Measurements from ENCODE around the gene MAD2L1BP. TPM values are rescaled to one million over a fixed set of nuclear protein-coding genes. Genes with fewer than 3 reads are reported as not detected.

The MAD2L1BP gene
- total RNA-seq, 1 donor from 2014 or later, result 19.2 TPM

DNA sequence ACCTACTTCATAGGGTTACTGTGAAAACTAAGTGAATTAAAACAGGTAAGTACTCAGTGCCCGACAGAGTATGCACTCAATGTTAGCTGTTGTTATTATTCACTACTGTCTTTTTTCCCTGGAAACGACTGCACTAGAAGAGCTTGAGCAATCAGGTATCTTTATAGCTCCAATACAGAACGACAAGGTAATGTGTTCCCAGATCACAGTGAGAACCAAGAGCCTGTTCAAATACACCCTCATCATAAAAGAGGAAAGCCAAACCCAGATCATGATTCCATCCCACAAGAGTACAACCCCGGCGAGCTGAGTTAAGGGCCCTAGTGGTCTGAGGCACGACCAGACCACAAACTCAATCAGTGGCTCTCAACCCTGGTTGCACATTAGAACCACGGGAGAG lies 42.1 kb downstream of the MAD2L1BP start:
- no peak overlapping the region for H3K4me3 ChIP-seq
- no peak for DNase-seq
- no peak for TF ChIP-seq CTCF (IDR thresholded peaks at IDR 0.05)
- no peak for ATAC-seq
- no peaks in the 10 kb centered on the region for H3K9me3 ChIP-seq
- intact Hi-C loops (cut with DNase I), result no loop called here
- H3K36me3 ChIP-seq, result peaks cover 88% of the 10 kb centered on the region
- no peaks in the 10 kb centered on the region for H3K27me3 ChIP-seq (ENCODE audit: low read depth)
- H3K27ac ChIP-seq, result no peak overlapping the region
- H3K4me1 ChIP-seq, result peaks cover 15% of the 10 kb centered on the region

GRCh38 chr6:43678341-43678740 lies 42.7 kb downstream of the MAD2L1BP start:
- Histone ChIP-seq H3K4me3 (no peak overlapping the region), H3K27ac (no peak overlapping the region), H3K36me3 (peaks cover 83% of the 10 kb centered on the region), H3K27me3 (ENCODE audit: low read depth) (no peaks in the 10 kb centered on the region), H3K4me1 (peaks cover 18% of the 10 kb centered on the region), H3K9me3 (no peaks in the 10 kb centered on the region)
- intact Hi-C loops (cut with DNase I), result no loop called here
- no peak for TF ChIP-seq CTCF (IDR thresholded peaks at IDR 0.05)
- ATAC-seq (no peak), DNase-seq (no peak)

- Histone ChIP-seq H3K4me1 (peaks cover 18% of the 10 kb centered on the region), H3K4me3 (no peak overlapping the region), H3K36me3 (peaks cover 76% of the 10 kb centered on the region), H3K9me3 (no peaks in the 10 kb centered on the region), H3K27me3 (ENCODE audit: low read depth) (no peaks in the 10 kb centered on the region), H3K27ac (no peak overlapping the region)
- no peak for ATAC-seq
- no peak for TF ChIP-seq CTCF (IDR thresholded peaks at IDR 0.05)
- intact Hi-C loops (cut with DNase I), result no loop called here
- DNase-seq, result no peak
Observed at GRCh38 chr6:43679057-43679456, 43.4 kb downstream of the MAD2L1BP start.

DNA sequence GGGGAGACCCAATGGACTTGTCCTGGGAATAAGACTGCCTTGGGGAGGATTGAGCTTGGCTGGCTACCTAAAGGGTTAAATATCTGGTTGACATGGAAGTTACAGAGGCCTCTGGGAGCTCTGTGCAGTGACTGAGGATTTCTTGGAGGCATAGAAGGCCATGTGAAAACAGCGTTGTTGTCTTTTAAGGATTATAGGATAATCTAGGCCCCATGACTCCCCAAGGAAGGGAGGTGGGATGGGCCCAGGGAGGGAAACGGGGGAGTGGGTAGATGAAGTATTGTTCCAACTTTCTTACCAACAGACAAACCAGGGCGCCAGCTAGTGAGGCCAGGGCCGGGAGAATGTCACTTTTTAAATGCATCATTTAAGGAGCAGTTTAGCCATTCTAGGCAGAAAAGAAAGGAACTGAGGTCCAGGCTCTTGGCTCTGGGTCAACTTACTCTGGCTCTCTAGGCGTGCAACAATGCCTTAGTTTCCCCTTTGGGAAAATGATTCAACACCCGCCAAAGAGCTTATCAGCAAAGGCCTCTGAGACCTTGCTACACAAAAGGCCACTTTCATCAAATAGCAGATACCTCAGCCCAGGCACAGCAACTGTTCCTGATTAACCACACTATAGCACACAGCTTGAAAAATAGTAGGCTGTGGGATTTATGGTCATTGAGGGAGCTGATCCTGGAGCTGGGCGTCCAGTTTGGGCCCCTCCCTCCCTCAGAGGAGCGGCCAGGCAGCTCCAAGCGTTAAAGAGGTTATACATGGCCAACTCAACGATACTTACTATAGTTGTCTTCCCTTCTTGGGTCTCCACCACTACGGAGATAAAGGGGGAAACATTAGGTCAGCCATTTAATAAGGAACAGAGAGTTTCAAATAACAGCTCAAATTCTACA lies 44.9 kb downstream of the MAD2L1BP start:
- Histone ChIP-seq H3K4me3 (no peak overlapping the region), H3K27me3 (ENCODE audit: low read depth) (no peaks in the 10 kb centered on the region), H3K27ac (no peak overlapping the region), H3K4me1 (peaks cover 25% of the 10 kb centered on the region), H3K9me3 (no peaks in the 10 kb centered on the region), H3K36me3 (peaks cover 61% of the 10 kb centered on the region)
- intact Hi-C loops (cut with DNase I), result no loop called here
- ATAC-seq (no peak), DNase-seq (no peak)
- no peak for TF ChIP-seq CTCF (IDR thresholded peaks at IDR 0.05)

GRCh38 chr6:43681303-43681702 lies 45.7 kb downstream of the MAD2L1BP start:
- ATAC-seq (no peak), DNase-seq (no peak)
- H3K4me1 ChIP-seq, result peaks cover 31% of the 10 kb centered on the region
- H3K36me3 ChIP-seq, result peaks cover 54% of the 10 kb centered on the region
- no peaks in the 10 kb centered on the region for H3K27me3 ChIP-seq (ENCODE audit: low read depth)
- intact Hi-C loops (cut with DNase I), result no loop called here
- H3K27ac ChIP-seq, result no peak overlapping the region
- no peak overlapping the region for H3K4me3 ChIP-seq
- no peaks in the 10 kb centered on the region for H3K9me3 ChIP-seq
- no peak for TF ChIP-seq CTCF (IDR thresholded peaks at IDR 0.05)
